VCaP (cell line): ENCODE measurements around the gene PRKACA.
A peak's percentile ranks its signal among the peaks of the same experiment; 100 is the strongest.
"Not testable (repeated sequence)": the region's sequence is repeated elsewhere in the genome, so short reads cannot be mapped to it uniquely, and the experiment has no call there.

Experiments used
- H3K27ac ChIP-seq: fragments of 450-650 bp; 2 replicates; pipeline ENCODE4 v1.5.1; 2017
- CTCF ChIP-seq: fragments of 450-650 bp; conservative IDR thresholded peaks from 2 replicates; pipeline ENCODE4 v1.5.1; 2017; ENCODE audit warnings: mild to moderate bottlenecking, moderate library complexity

PRKACA gene

GRCh38 chr19:14053032-14053431, 64.5 kb downstream of the PRKACA start:
- no peak for TF ChIP-seq CTCF
- H3K27ac ChIP-seq = no peak overlapping the region

- H3K27ac ChIP-seq = no peak overlapping the region
- no peak for TF ChIP-seq CTCF
Observed at GRCh38 chr19:14052470-14052869, 65.1 kb downstream of the PRKACA start.

GRCh38 chr19:14051980-14052379, 65.6 kb downstream of the PRKACA start:
- no peak for TF ChIP-seq CTCF
- H3K27ac ChIP-seq = no peak overlapping the region

GRCh38 chr19:14050961-14051360, 66.6 kb downstream of the PRKACA start:
- H3K27ac ChIP-seq = not testable (repeated sequence)
- 0 out of 2 replicates have a peak, but pooled peaks have one; percentile 5 for TF ChIP-seq CTCF

GRCh38 chr19:14050512-14050911, 67.0 kb downstream of the PRKACA start:
- no peak overlapping the region for H3K27ac ChIP-seq
- TF ChIP-seq CTCF = no peak

- no peak overlapping the region for H3K27ac ChIP-seq
- TF ChIP-seq CTCF = peak; percentile 82
Observed at GRCh38 chr19:14048443-14049153, 69.0 kb downstream of the PRKACA start.

- H3K27ac ChIP-seq = not testable (repeated sequence)
Observed at GRCh38 chr19:14047866-14048265, 69.7 kb downstream of the PRKACA start.

GRCh38 chr19:14042659-14043608, 74.6 kb downstream of the PRKACA start:
- TF ChIP-seq CTCF = peak; percentile 44
- H3K27ac ChIP-seq = not testable (repeated sequence)
